Brain microvascular endothelial cell (primary cell): Measurements from ENCODE around the gene SH3GL1.

Experiments used
- DNase-seq: peaks from one replicate; pipeline ENCODE4 v3.0.0-alpha.2; 2020
- H3K27ac ChIP-seq: fragments of 250-450 bp; sonication (Bioruptor Pico); 2 replicates; pipeline ENCODE4 v1.5.1; 2020; ENCODE audit warnings: mild to moderate bottlenecking, moderate library complexity
- H3K27me3 ChIP-seq: fragments of 250-450 bp; sonication (Bioruptor Pico); replicated peaks from 2 replicates; pipeline ENCODE4 v1.5.1; 2020; ENCODE audit warnings: mild to moderate bottlenecking
- H3K36me3 ChIP-seq: fragments of 250-450 bp; sonication (Bioruptor Pico); replicated peaks from 2 replicates; pipeline ENCODE4 v1.5.1; 2020; ENCODE audit warnings: mild to moderate bottlenecking
- H3K4me3 ChIP-seq: 2 replicates; pipeline ENCODE4 v1.5.1; 2011; ENCODE audit warnings: low read depth, mild to moderate bottlenecking, control low read depth, low read length, moderate library complexity
- in situ Hi-C: cut with HindIII; loops from 2 replicates; pipeline ENCODE4 v1.10.0; 2017; ENCODE audit warnings: low sequenced_read_pairs, low pct_ligation_motif_present
- TF ChIP-seq, protein P1 (sequence below): IDR thresholded peaks from 2 replicates; pipeline ENCODE4 v1.5.1; 2011; ENCODE audit warnings: low read depth, mild to moderate bottlenecking, moderate library complexity, low read length, control low read depth, inconsistent platforms; ENCODE audit errors: missing control alignments

The SH3GL1 gene

DNA sequence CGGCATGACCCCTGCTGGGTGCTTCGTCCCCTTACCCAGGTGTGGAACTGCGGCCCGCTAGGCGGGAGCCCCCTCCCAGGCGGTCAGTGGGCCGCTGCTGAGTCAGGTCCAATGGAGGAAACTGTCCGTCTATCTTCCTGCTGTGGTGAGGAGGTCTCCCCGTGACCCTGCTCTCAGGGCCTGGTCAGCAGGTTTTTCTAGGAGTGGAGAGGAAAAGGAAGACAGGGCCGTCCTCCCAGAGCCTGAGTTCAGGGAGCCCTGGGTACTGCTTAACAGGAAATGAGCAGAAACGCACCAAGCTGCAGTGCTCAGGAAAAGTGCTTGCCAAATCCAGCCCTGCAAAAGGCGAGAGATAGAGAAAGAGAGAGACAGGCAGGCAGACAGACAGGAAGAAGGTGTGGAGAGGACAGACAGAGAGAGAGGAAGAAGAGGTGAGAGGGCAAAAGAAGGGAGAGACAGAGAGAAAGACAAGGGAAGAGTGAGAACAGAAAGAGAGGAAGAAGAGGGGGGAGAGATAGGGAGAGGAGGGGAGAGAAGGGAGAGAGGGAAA is 10.3 kb downstream of the SH3GL1 start:
- Histone ChIP-seq H3K27ac (peak overlapping the region; percentile 62), H3K36me3 (peaks cover 13% of the 10 kb centered on the region), H3K4me3 (no peak overlapping the region), H3K27me3 (no peaks in the 10 kb centered on the region)
- no peak for DNase-seq
- in situ Hi-C loops: no loop called here
- TF ChIP-seq, protein P1, sequence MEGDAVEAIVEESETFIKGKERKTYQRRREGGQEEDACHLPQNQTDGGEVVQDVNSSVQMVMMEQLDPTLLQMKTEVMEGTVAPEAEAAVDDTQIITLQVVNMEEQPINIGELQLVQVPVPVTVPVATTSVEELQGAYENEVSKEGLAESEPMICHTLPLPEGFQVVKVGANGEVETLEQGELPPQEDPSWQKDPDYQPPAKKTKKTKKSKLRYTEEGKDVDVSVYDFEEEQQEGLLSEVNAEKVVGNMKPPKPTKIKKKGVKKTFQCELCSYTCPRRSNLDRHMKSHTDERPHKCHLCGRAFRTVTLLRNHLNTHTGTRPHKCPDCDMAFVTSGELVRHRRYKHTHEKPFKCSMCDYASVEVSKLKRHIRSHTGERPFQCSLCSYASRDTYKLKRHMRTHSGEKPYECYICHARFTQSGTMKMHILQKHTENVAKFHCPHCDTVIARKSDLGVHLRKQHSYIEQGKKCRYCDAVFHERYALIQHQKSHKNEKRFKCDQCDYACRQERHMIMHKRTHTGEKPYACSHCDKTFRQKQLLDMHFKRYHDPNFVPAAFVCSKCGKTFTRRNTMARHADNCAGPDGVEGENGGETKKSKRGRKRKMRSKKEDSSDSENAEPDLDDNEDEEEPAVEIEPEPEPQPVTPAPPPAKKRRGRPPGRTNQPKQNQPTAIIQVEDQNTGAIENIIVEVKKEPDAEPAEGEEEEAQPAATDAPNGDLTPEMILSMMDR: no peak

DNA sequence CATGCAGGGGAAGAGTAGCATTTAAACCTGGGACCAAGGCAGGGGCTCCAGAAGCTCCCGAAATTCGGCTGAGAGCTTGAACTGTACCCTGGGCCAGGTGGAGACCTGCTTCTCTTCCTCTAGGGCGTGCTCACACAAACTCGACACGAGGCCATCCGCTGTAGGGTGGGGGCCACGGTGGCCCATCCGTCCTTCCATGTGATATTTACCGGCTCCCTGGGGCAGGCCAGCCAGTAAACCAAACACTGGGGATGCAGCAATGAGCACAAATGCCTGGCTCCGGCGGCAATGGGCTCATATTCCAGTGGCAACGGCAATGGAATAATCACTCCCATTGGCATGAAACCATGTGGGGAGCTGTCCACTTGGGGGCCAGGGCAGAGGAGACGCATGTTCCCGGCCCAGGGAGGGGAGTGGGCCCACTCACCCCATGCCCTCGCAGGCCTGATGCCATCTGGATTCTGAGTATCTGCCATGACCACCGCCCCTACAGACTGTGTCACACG is 10.8 kb downstream of the SH3GL1 start:
- DNase-seq: no peak
- Histone ChIP-seq H3K27ac (peak overlapping the region; percentile 62), H3K4me3 (no peak overlapping the region), H3K27me3 (no peaks in the 10 kb centered on the region), H3K36me3 (peaks cover 9% of the 10 kb centered on the region)
- in situ Hi-C loops: no loop called here
- TF ChIP-seq, protein P1: no peak

DNA sequence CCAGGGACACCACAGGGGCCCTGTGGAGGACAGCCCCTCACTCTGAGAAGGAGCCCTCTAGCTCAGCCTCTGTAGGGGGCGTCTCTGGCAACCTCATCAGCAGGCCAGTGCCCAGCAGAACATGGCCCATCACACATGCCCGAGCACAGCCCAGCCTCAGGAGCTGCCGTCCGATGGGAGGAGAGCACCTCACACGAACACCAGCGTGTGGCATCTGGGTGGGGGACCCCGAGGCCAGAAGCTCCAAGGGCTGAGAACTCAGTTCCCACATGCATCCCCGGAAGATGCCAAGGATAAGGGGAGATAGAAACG is 11.3 kb downstream of the SH3GL1 start:
- Histone ChIP-seq H3K36me3 (peaks cover 11% of the 10 kb centered on the region), H3K4me3 (no peak overlapping the region), H3K27me3 (no peaks in the 10 kb centered on the region), H3K27ac (no peak overlapping the region)
- no peak for DNase-seq
- in situ Hi-C loops: no loop called here
- TF ChIP-seq, protein P1: no peak

DNA sequence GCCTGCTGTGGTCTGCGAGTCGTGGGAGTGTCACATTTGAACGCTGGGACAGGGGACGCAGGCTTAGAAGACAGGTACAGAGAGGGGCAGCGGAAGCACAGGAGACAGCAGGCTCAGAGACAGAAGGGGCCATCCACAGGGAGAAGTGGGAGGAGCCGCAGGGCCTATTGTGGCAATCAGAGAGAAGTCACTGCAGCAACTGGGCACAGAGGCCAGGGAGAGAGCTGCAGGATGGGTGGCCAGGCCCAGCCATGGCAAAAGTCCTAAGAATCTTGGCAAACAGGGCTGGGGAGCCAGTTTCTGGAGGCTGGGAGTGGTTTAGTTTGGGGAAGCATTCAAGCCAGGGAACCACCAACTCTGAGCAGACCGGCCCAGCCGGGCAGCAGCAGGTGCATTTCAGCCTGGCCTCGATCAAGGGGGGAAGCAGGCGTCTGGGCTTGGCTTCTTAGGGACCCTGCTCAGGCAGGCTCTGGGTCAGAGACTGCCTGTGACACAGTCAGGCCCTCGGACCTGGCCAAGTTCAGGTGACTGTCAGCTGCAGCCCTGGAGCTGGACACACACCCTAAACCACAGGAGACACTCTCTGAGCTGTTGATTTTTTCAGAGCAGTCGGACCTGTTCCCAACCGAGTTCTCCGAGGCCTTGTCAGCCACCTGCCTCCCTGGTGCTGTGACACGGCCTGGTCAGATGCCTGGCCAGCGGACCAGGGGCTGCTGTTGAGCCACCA is 11.8 kb downstream of the SH3GL1 start:
- H3K27ac ChIP-seq: no peak overlapping the region
- no peak for DNase-seq
- in situ Hi-C loops: no loop called here
- H3K36me3 ChIP-seq: peaks cover 14% of the 10 kb centered on the region
- H3K4me3 ChIP-seq: no peak overlapping the region
- TF ChIP-seq, protein P1: no peak
- no peaks in the 10 kb centered on the region for H3K27me3 ChIP-seq

DNA sequence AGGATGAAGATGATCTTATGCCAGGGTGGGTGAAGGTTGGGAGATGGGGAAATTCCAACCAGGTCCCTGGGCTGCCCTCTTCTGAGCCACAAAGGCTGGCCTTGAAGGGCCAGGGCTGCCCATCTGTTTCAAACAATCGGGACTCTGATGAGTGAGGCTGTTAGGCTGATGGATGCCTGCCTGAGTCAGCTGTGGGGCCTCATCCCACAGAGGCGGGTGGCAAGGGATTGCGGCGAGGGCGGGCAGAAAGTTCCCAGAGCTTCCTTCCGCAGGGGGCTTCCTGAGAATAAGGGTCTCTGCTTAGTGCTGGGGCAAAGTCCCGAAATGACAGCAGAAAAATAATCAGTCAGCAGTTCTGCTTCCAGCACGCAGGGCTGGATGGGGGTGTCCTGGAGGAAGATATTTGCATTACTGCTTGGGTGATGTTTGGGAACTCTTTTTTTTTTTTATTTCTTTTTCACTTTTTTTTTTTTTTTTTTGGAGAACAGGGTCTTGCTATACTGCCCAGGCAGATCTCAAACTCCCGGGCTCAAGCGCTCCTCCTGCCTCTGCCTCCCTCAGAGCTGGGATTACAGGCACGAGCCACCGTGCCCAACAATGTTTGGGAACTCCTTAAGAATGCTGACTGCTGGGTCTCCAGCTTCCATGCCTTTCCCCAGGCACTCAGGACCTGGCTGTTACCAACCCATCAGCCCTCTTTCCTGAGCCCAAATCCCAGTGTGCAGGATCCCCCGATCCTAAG is 14.1 kb downstream of the SH3GL1 start:
- Histone ChIP-seq H3K27me3 (no peaks in the 10 kb centered on the region), H3K27ac (no peak overlapping the region), H3K4me3 (no peak overlapping the region), H3K36me3 (peaks cover 16% of the 10 kb centered on the region)
- no peak for DNase-seq
- TF ChIP-seq, protein P1: peak; percentile 54
- in situ Hi-C loops: no loop called here
